B cell (primary cell): ENCODE measurements around the gene DUXA.
"Not testable (repeated sequence)": the region's sequence is repeated elsewhere in the genome, so short reads cannot be mapped to it uniquely, and the experiment has no call there.

Source experiments
- EZH2 ChIP-seq: IDR thresholded peaks from 2 replicates; pipeline ENCODE4 v1.6.1; 2012; ENCODE audit warnings: borderline replicate concordance, low read depth, mild to moderate bottlenecking, moderate library complexity, low read length; ENCODE audit not compliant: insufficient read depth, poor library complexity, severe bottlenecking
- TF ChIP-seq, protein P1 (sequence below): fragments of 200-600 bp; IDR thresholded peaks from one replicate; pipeline ENCODE4 v1.8.0; 2022; ENCODE audit warnings: antibody characterized with exemption, mild to moderate bottlenecking

DNA sequence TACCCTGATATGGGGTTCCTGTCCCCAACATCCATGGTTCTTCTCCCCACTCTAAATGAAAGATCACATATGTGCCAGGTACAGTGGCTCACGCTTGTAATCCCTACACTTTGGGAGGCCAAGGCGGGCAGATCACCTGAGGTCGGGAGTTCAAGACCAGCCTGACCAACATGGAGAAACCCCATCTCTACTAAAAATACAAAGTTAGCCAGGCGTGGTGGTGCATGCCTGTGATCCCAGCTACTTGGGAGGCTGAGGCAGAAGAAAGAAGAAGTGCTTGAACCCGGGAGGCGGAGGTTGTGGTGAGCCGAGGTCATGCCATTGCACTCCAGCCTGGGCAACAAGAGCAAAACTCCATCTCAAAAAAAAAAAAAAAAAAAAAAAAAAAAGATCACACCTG is 53.8 kb downstream of the DUXA start:
- TF ChIP-seq, protein P1, sequence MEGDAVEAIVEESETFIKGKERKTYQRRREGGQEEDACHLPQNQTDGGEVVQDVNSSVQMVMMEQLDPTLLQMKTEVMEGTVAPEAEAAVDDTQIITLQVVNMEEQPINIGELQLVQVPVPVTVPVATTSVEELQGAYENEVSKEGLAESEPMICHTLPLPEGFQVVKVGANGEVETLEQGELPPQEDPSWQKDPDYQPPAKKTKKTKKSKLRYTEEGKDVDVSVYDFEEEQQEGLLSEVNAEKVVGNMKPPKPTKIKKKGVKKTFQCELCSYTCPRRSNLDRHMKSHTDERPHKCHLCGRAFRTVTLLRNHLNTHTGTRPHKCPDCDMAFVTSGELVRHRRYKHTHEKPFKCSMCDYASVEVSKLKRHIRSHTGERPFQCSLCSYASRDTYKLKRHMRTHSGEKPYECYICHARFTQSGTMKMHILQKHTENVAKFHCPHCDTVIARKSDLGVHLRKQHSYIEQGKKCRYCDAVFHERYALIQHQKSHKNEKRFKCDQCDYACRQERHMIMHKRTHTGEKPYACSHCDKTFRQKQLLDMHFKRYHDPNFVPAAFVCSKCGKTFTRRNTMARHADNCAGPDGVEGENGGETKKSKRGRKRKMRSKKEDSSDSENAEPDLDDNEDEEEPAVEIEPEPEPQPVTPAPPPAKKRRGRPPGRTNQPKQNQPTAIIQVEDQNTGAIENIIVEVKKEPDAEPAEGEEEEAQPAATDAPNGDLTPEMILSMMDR = not testable (repeated sequence)
- not testable (repeated sequence) for TF ChIP-seq EZH2
